Stimulated activated CD8-positive, alpha-beta memory T cell treated with anti-CD3 and anti-CD28 coated beads, Interleukin-7, amount 100 ng/mL, for 48 hours (primary cell): ENCODE results near the gene SGO2.
"Not testable (repeated sequence)": the region's sequence is repeated elsewhere in the genome, so short reads cannot be mapped to it uniquely, and the experiment has no call there.

Experiments
- DNase-seq, 2 donors: peaks; one replicate each; pipeline ENCODE4 v3.0.0-alpha.2; 2020; ENCODE audit warnings: low read depth in 1 of 2; ENCODE audit errors: extremely low read depth in 1 of 2

SGO2 gene

GRCh38 chr2:200620606-200621390 is 94.8 kb downstream of the SGO2 start:
- no peak for DNase-seq

- no peak for DNase-seq
Observed at GRCh38 chr2:200622106-200622505, 96.1 kb downstream of the SGO2 start.

GRCh38 chr2:200624026-200624425 is 98.0 kb downstream of the SGO2 start:
- no peak for DNase-seq

- no peak for DNase-seq
Observed at GRCh38 chr2:200624658-200625057, 98.7 kb downstream of the SGO2 start.

- no peak for DNase-seq
Observed at GRCh38 chr2:200625282-200625681, 99.3 kb downstream of the SGO2 start.

GRCh38 chr2:200625958-200626363 is 100.0 kb downstream of the SGO2 start:
- DNase-seq: no peak

- no peak for DNase-seq
Observed at GRCh38 chr2:200627110-200627770, 101.2 kb downstream of the SGO2 start.

GRCh38 chr2:200628461-200628860 is 102.5 kb downstream of the SGO2 start:
- not testable (repeated sequence) for DNase-seq

GRCh38 chr2:200631287-200631686 is 105.3 kb downstream of the SGO2 start:
- DNase-seq: no peak
